ENCODE data around the gene PTPN18.

The PTPN18 gene

DNA sequence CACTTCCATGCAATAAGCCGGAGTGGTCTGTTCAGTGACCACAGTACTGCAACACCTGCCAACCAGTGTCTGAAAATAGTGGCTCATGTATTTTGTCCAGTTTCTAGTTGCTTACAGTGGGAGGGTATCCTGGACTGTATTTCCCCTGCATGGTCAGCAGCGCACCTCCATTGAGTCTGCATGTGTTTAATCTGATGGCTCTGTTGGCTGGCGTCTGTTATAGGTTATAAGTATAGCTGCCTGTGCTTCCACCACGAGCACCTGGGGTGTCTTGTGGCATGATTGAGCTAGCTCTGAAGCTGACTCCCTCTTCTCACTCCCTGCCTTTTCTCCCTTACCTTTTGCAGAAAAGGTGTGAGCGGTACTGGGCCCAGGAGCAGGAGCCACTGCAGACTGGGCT is 12.9 kb downstream of the PTPN18 start:
- no peak for TF ChIP-seq GATA2 (IDR thresholded peaks at IDR 0.05; ENCODE audit: low read depth, low read length)
- TF ChIP-seq GATA3 (IDR thresholded peaks at IDR 0.05; ENCODE audit: low read depth, low read length) = no peak

GRCh38 chr2:130369311-130369964 is 13.6 kb downstream of the PTPN18 start:
- no peak for TF ChIP-seq GATA3 (IDR thresholded peaks at IDR 0.05; ENCODE audit: low read depth, low read length)

- TF ChIP-seq GATA3 (IDR thresholded peaks at IDR 0.05; ENCODE audit: low read depth, low read length) (no peak), GATA2 (IDR thresholded peaks at IDR 0.05; ENCODE audit: low read depth, low read length) (no peak)
Measured at GRCh38 chr2:130369965-130370341, 14.1 kb downstream of the PTPN18 start.

DNA sequence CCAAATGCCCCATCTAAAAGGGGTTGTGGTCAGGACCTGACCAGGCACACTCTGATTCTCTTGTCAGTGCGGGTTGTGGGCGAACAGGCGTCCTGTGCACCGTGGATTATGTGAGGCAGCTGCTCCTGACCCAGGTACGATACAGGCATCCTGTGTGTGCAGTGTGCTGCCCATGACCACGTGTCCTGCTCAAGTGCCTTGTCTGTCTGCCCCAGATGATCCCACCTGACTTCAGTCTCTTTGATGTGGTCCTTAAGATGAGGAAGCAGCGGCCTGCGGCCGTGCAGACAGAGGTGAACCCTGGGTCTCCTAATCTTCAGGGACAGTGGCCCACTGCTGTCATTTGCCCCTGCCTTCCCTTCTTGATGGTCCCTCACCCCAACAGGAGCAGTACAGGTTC is 14.6 kb downstream of the PTPN18 start:
- no peak for TF ChIP-seq GATA2 (IDR thresholded peaks at IDR 0.05; ENCODE audit: low read depth, low read length)
- TF ChIP-seq GATA3 (IDR thresholded peaks at IDR 0.05; ENCODE audit: low read depth, low read length) = no peak

GRCh38 chr2:130371723-130372054 is 15.8 kb downstream of the PTPN18 start:
- no peak for TF ChIP-seq GATA3 (IDR thresholded peaks at IDR 0.05; ENCODE audit: low read depth, low read length)
- no peak for TF ChIP-seq GATA2 (IDR thresholded peaks at IDR 0.05; ENCODE audit: low read depth, low read length)

GRCh38 chr2:130372055-130372832 is 16.4 kb downstream of the PTPN18 start:
- TF ChIP-seq GATA3 (IDR thresholded peaks at IDR 0.05; ENCODE audit: low read depth, low read length) = no peak
- no peak for TF ChIP-seq GATA2 (IDR thresholded peaks at IDR 0.05; ENCODE audit: low read depth, low read length)

GRCh38 chr2:130372833-130373807 is 17.3 kb downstream of the PTPN18 start:
- TF ChIP-seq GATA3 (IDR thresholded peaks at IDR 0.05; ENCODE audit: low read depth, low read length) (no peak), GATA2 (IDR thresholded peaks at IDR 0.05; ENCODE audit: low read depth, low read length) (no peak)

- TF ChIP-seq GATA2 (IDR thresholded peaks at IDR 0.05; ENCODE audit: low read depth, low read length) (no peak), GATA3 (IDR thresholded peaks at IDR 0.05; ENCODE audit: low read depth, low read length) (no peak)
Measured at GRCh38 chr2:130373808-130374365, 18.0 kb downstream of the PTPN18 start.

- no peak for TF ChIP-seq GATA3 (IDR thresholded peaks at IDR 0.05; ENCODE audit: low read depth, low read length)
- no peak for TF ChIP-seq GATA2 (IDR thresholded peaks at IDR 0.05; ENCODE audit: low read depth, low read length)
Measured at GRCh38 chr2:130374587-130375290, 18.9 kb downstream of the PTPN18 start.

DNA sequence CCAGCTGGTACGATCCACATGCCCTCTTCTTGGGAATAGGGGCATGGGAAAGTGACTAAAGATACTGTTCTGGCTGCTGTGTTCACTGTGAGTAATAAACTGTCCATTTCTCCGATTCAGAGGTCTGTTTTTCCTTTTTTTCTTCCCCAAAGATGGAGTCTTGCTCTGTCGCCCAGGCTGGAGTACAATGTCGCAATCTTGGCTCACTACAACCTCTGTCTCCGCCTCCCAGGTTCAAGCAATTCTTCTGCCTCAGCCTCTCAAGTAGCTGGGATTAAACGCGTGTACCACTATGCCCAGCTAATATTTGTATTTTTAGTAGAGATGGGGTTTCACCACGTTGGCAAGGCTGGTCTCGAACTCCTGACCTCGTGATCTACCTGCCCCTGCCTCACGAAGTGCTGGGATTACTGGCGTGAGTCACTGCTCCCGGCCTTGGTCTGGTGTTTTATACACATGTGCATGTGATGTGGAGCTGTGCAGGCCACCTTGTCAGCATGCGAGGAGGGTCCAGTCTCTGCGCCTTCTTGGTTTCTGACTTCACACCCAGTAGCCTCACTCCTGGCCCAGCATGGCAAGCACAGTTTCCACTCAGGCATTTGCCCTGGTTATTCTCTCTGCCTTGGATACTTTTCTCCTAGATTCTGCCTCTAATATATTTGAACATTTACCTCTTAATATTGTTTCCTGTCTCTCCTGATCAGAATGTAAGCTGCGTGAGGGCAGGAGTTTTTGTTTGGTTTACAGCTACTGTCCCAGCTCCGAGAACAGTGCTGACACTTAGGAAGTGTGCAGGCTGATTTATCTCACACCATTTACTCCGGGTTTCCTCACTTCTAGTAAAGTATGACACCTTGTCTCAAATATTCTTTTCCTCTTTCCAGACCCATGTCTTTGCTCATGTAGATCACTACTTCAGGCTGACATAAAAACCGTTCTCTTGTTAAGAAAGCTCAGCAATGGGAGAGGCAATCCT is 19.7 kb downstream of the PTPN18 start:
- TF ChIP-seq GATA3 (IDR thresholded peaks at IDR 0.05; ENCODE audit: low read depth, low read length) (no peak), GATA2 (IDR thresholded peaks at IDR 0.05; ENCODE audit: low read depth, low read length) (no peak)

- TF ChIP-seq GATA3 (IDR thresholded peaks at IDR 0.05; ENCODE audit: low read depth, low read length) = no peak
- TF ChIP-seq GATA2 (IDR thresholded peaks at IDR 0.05; ENCODE audit: low read depth, low read length) = no peak
Measured at GRCh38 chr2:130376433-130377293, 20.8 kb downstream of the PTPN18 start.

GRCh38 chr2:130377491-130377890 is 21.6 kb downstream of the PTPN18 start:
- TF ChIP-seq GATA3 (IDR thresholded peaks at IDR 0.05; ENCODE audit: low read depth, low read length) = no peak
- no peak for TF ChIP-seq GATA2 (IDR thresholded peaks at IDR 0.05; ENCODE audit: low read depth, low read length)
